Coronary artery (tissue), 2 donors: ENCODE results near the gene TNS2.

ENCODE experiments used
- DNase-seq: peaks from one replicate; pipeline ENCODE4 v3.0.0-alpha.2; 2017; ENCODE audit warnings: low spot score
- H3K27ac ChIP-seq, 2 donors: fragments of 200-600 bp; sonication (generic); one replicate each; pipeline ENCODE4 v1.5.1; 2016 to 2019
- H3K4me3 ChIP-seq: fragments of 200-600 bp; sonication (generic); 2 replicates; pipeline ENCODE4 v1.5.1; 2016; ENCODE audit warnings: mild to moderate bottlenecking, moderate library complexity
- CTCF ChIP-seq: fragments of 200-600 bp; sonication (generic); IDR thresholded peaks from one replicate; pipeline ENCODE4 v1.5.1; 2019; ENCODE audit warnings: antibody characterized with exemption

Gene TNS2

DNA sequence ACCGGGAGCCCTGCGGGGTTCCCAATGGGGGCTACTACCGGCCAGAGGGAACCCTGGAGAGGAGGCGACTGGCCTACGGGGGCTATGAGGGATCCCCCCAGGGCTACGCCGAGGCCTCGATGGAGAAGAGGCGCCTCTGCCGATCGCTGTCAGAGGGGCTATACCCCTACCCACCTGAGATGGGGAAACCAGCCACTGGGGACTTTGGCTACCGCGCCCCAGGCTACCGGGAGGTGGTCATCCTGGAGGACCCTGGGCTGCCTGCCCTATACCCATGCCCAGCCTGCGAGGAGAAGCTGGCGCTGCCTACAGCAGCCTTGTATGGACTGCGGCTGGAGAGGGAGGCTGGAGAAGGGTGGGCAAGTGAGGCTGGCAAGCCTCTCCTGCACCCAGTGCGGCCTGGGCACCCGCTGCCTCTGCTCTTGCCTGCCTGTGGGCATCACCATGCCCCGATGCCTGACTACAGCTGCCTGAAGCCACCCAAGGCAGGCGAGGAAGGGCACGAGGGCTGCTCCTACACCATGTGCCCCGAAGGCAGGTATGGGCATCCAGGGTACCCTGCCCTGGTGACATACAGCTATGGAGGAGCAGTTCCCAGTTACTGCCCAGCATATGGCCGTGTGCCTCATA, 9.7 kb downstream of the TNS2 start:
- no peak for TF ChIP-seq CTCF
- H3K27ac ChIP-seq, result peak overlapping the region; percentile 83 to 96
- no peak overlapping the region for H3K4me3 ChIP-seq
- no peak for DNase-seq

DNA sequence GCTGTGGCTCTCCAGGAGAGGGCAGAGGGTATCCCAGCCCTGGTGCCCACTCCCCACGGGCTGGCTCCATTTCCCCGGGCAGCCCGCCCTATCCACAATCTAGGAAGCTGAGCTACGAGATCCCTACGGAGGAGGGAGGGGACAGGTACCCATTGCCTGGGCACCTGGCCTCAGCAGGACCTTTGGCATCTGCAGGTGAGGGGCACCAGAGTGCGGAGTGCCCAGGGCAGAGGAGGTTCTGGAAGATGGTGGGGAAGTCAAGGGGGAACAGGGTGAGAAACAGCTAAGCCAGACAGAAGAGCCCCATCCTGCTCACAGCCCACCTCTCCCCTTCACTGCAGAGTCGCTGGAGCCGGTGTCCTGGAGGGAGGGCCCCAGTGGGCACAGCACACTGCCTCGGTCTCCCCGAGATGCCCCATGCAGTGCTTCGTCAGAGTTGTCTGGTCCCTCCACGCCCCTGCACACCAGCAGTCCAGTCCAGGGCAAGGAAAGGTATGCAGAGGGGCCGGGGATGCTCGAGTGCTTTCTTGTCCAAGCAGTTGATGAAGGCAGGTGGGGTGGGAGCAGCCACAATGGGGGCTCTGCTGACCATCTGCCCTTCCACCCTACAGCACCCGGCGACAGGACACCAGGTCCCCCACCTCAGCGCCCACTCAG, 10.3 kb downstream of the TNS2 start:
- H3K4me3 ChIP-seq, result no peak overlapping the region
- no peak for DNase-seq
- TF ChIP-seq CTCF, result no peak
- H3K27ac ChIP-seq, result peak overlapping the region; percentile 83 to 96

DNA sequence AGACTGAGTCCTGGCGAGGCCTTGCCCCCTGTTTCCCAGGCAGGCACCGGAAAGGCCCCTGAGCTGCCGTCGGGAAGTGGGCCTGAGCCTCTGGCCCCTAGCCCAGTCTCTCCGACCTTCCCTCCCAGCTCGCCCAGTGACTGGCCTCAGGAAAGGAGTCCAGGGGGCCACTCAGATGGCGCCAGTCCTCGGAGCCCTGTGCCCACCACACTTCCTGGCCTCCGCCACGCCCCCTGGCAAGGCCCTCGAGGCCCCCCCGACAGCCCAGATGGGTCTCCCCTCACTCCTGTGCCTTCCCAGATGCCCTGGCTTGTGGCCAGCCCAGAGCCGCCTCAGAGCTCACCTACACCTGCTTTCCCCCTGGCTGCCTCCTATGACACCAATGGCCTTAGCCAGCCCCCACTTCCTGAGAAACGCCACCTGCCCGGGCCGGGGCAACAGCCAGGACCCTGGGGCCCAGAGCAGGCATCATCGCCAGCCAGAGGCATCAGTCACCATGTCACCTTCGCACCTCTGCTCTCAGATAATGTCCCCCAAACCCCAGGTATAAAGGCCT, 10.9 kb downstream of the TNS2 start:
- DNase-seq, result no peak
- Histone ChIP-seq H3K4me3 (no peak overlapping the region), H3K27ac (peak overlapping the region; percentile 83 to 96)
- no peak for TF ChIP-seq CTCF

GRCh38 chr12:53061404-53062010, 11.6 kb downstream of the TNS2 start:
- H3K27ac ChIP-seq, result peak overlapping the region; percentile 83 to 96
- DNase-seq, result peak; percentile 71
- no peak overlapping the region for H3K4me3 ChIP-seq

GRCh38 chr12:53062011-53062961, 12.4 kb downstream of the TNS2 start:
- no peak for DNase-seq

More at GRCh38 chr12:53061404-53062010, 11.6 kb downstream of the TNS2 start:
- no peak for TF ChIP-seq CTCF

More at GRCh38 chr12:53062011-53062961, 12.4 kb downstream of the TNS2 start:
- no peak overlapping the region for H3K4me3 ChIP-seq
- no peak for TF ChIP-seq CTCF
- peak overlapping the region; percentile 83 to 96 for H3K27ac ChIP-seq
